GM12878 (cell line): ENCODE measurements around the gene COL27A1. TPM values are rescaled to one million over a fixed set of nuclear protein-coding genes. Genes with fewer than 3 reads are reported as not detected.

Experiments
- ATAC-seq: fragments of 200-7000 bp; cut with Tn5 transposase; 3 replicates; pipeline ENCODE4 v1.9.1; 2020; ENCODE audit warnings: mild to moderate bottlenecking, moderate library complexity
- BruUV-seq: library from RNA; stranded (reverse); fragments of 400-500 nt; replicated peaks from 2 replicates; lab custom pipeline; 2021; lab: Mats Ljungman, UMichigan
- CTCF ChIA-PET: fragments of 300-600 bp; sonication (Branson Sonifier 250); formaldehyde crosslinking; extraction: SDS; loops from one replicate; lab custom pipeline; 2021; ENCODE audit warnings: inconsistent platforms; lab: Yijun Ruan, JAX
- POLR2A ChIA-PET: fragments of 350-600 bp; formaldehyde crosslinking; extraction: SDS; loops from one replicate; lab custom pipeline; 2021; ENCODE audit warnings: inconsistent platforms; lab: Charles Lee
- RAD21 ChIA-PET: fragments of 300-600 bp; sonication (Branson Sonifier 250); formaldehyde crosslinking; loops from one replicate; lab custom pipeline; 2023; ENCODE audit warnings: antibody characterized with exemption; ENCODE audit not compliant: unreplicated experiment; lab: Charles Lee
- SMC1A ChIA-PET: fragments of 300-600 bp; sonication (Branson Sonifier 250); formaldehyde crosslinking; loops from one replicate; lab custom pipeline; 2023; ENCODE audit not compliant: unreplicated experiment, uncharacterized antibody; lab: Charles Lee
- DNase-seq: peaks from one replicate; pipeline ENCODE4 v3.0.0-alpha.2; 2011; ENCODE audit warnings: low read depth, low spot score
- FAIRE-seq: peaks from 3 replicates; lab custom pipeline; 2011; peaks lifted over from hg19 to GRCh38; lab: Jason Lieb, UNC
- H2AFZ ChIP-seq: 2 replicates; pipeline ENCODE4 v1.6.0; 2011; ENCODE audit warnings: low read depth, low read length, control low read depth; ENCODE audit not compliant: control insufficient read depth
- H3K27ac ChIP-seq: 2 replicates; pipeline ENCODE4 v1.5.1; 2011; ENCODE audit warnings: control low read depth; ENCODE audit not compliant: control insufficient read depth, insufficient read depth
- H3K27me3 ChIP-seq, 2 experiments: replicated peaks in 1 of 2; 2 replicates each; pipeline versions ENCODE4 v1.6.0 to v1.6.1; 2011; ENCODE audit warnings: low read length in 1 of 2; ENCODE audit not compliant: control insufficient read depth in 2 of 2, insufficient read depth in 2 of 2
- H3K36me3 ChIP-seq, 2 experiments: 2 replicates each; pipeline ENCODE4 v1.5.1; 2011; ENCODE audit warnings: low read length in 1 of 2; ENCODE audit not compliant: control insufficient read depth in 2 of 2, insufficient read depth in 2 of 2
- H3K4me1 ChIP-seq: 2 replicates; pipeline ENCODE4 v1.6.1; 2011; ENCODE audit warnings: mild to moderate bottlenecking, low read length, moderate library complexity, mixed read lengths; ENCODE audit not compliant: control insufficient read depth, insufficient read depth
- H3K4me2 ChIP-seq: 2 replicates; pipeline ENCODE4 v1.6.0; 2011; ENCODE audit warnings: control low read depth; ENCODE audit not compliant: control insufficient read depth, insufficient read depth
- H3K4me3 ChIP-seq: fragments of 200-600 bp; sonication (generic); 2 replicates; pipeline ENCODE4 v1.5.1; 2016
- H3K79me2 ChIP-seq: 2 replicates; pipeline ENCODE4 v1.6.0; 2011; ENCODE audit warnings: low read length; ENCODE audit not compliant: control insufficient read depth, insufficient read depth
- H3K9ac ChIP-seq: 2 replicates; pipeline ENCODE4 v1.8.0; 2011; ENCODE audit warnings: low read length, control low read depth, mixed read lengths; ENCODE audit not compliant: control insufficient read depth, insufficient read depth
- H3K9me3 ChIP-seq: replicated peaks from 3 replicates; pipeline ENCODE4 v1.5.1; 2011; ENCODE audit warnings: mild to moderate bottlenecking, low read length; ENCODE audit not compliant: control insufficient read depth, insufficient read depth
- H4K20me1 ChIP-seq: 2 replicates; pipeline ENCODE4 v1.6.0; 2011; ENCODE audit not compliant: control insufficient read depth, insufficient read depth
- ASH2L ChIP-seq: fragments of 300-600, 200-600 bp; sonication (generic); IDR thresholded peaks from 2 replicates; pipeline ENCODE4 v1.6.1; 2017; ENCODE audit warnings: low read depth, mild to moderate bottlenecking, borderline replicate concordance
- ATF7 ChIP-seq: fragments of 450-650 bp; IDR thresholded peaks from 2 replicates; pipeline ENCODE4 v1.6.1; 2016; ENCODE audit warnings: low read depth, mild to moderate bottlenecking
- BACH1 ChIP-seq: fragments of 450-650 bp; IDR thresholded peaks from 2 replicates; pipeline ENCODE4 v1.6.1; 2017; ENCODE audit warnings: mild to moderate bottlenecking, borderline replicate concordance
- CBX5 ChIP-seq: sonication (generic); IDR thresholded peaks from 2 replicates; pipeline ENCODE4 v1.6.1; 2016; ENCODE audit warnings: low read depth, moderate library complexity, mild to moderate bottlenecking, inconsistent platforms
- CHD1 ChIP-seq: IDR thresholded peaks from 2 replicates; pipeline ENCODE4 v1.6.1; 2012; ENCODE audit warnings: low read depth, low read length, improper control_type of control experiment
- JUNB ChIP-seq: IDR thresholded peaks from 2 replicates; pipeline ENCODE4 v1.6.1; 2016; ENCODE audit warnings: antibody characterized with exemption, mild to moderate bottlenecking
- MYC ChIP-seq: IDR thresholded peaks from 2 replicates; pipeline ENCODE4 v1.6.1; 2011; ENCODE audit warnings: mild to moderate bottlenecking, low read length, moderate library complexity, inconsistent platforms; ENCODE audit not compliant: insufficient read depth, insufficient replicate concordance, insufficient read length, severe bottlenecking
- NFYA ChIP-seq: IDR thresholded peaks from 2 replicates; pipeline ENCODE4 v1.6.1; 2011; ENCODE audit warnings: low read depth, mild to moderate bottlenecking, low read length, improper control_type of control experiment, borderline replicate concordance
- NR2C1 ChIP-seq: fragments of 450-650 bp; IDR thresholded peaks from 2 replicates; pipeline ENCODE4 v1.6.1; 2017; ENCODE audit warnings: antibody characterized with exemption, mild to moderate bottlenecking, moderate library complexity
- NR2C2 ChIP-seq: IDR thresholded peaks from 2 replicates; pipeline ENCODE4 v1.6.1; 2011; ENCODE audit warnings: borderline replicate concordance, low read depth; ENCODE audit not compliant: control insufficient read depth, insufficient read length
- RFX5 ChIP-seq: IDR thresholded peaks from 2 replicates; pipeline ENCODE4 v1.6.1; 2011; ENCODE audit warnings: low read depth, low read length, improper control_type of control experiment
- SRF ChIP-seq, 2 experiments: IDR thresholded peaks; 2 replicates each; pipeline ENCODE4 v1.6.1; 2011; ENCODE audit warnings: low read depth in 2 of 2, low read length in 2 of 2, mild to moderate bottlenecking in 1 of 2, moderate library complexity in 1 of 2
- TCF7 ChIP-seq: IDR thresholded peaks from 2 replicates; pipeline ENCODE4 v1.6.1; 2014; ENCODE audit warnings: antibody characterized with exemption, borderline replicate concordance
- ZNF622 ChIP-seq: fragments of 450-650 bp; IDR thresholded peaks from 2 replicates; pipeline ENCODE4 v1.6.1; 2017; ENCODE audit warnings: mild to moderate bottlenecking, inconsistent platforms
- ZSCAN29 ChIP-seq: fragments of 450-650 bp; IDR thresholded peaks from 2 replicates; pipeline ENCODE4 v1.6.1; 2017; ENCODE audit warnings: mild to moderate bottlenecking, moderate library complexity
- WGBS: methylation state at CpG from one replicate; pipeline ENCODE4 v1.1.6; 2016; ENCODE audit warnings: low lambda C conversion rate; ENCODE audit not compliant: insufficient replicate concordance, insufficient coverage; ENCODE audit errors: missing lambda C conversion rate; 5-methylcytosine and 5-hydroxymethylcytosine counted together
- in situ Hi-C: fragments of 300-500 bp; cut with MboI; formaldehyde crosslinking; loops from 9 replicates; pipeline ENCODE4 v1.14.3; 2018; ENCODE audit warnings: mixed read lengths
- intact Hi-C: fragments of 100-400 bp; cut with micrococcal nuclease; formaldehyde crosslinking; loops from one replicate; pipeline ENCODE4 v1.14.2; 2022; ENCODE audit not compliant: unreplicated experiment
- polyA plus RNA-seq, 11 experiments: library from polyadenylated mRNA; depleted of rRNA in 4 of 11; unstranded in 6 of 11; stranded (reverse) in 5 of 11; fragments of >200 nt; fragmentation: Nextera tagmentation in 4 of 11; fragmentation: Illumina TruSeq in 1 of 11; extraction: Ambion mirVana in 4 of 11; extraction: Trizol in 1 of 11; gene quantifications; 1 replicate in 1 of 11; 2 replicates in 10 of 11; pipeline versions ENCODE4 v1.2.1 to v1.2.3, GENCODE V29; 2011 to 2016; ENCODE audit warnings: inconsistent platforms in 2 of 11, missing spikeins in 2 of 11, low read depth in 1 of 11
- total RNA-seq, 4 experiments: library from RNA; depleted of rRNA in 3 of 4; stranded (reverse); fragments of >200 nt in 3 of 4; fragmentation: Illumina TruSeq in 1 of 4; extraction: Trizol in 1 of 4; gene quantifications; 2 replicates each; pipeline versions ENCODE4 v1.2.1 to v1.2.3, GENCODE V29; 2013 to 2021
- TF ChIP-seq, protein P1 (sequence below): fragments of 450-650 bp; IDR thresholded peaks from 2 replicates; pipeline ENCODE4 v1.6.1; 2017; ENCODE audit warnings: low read depth, mild to moderate bottlenecking, moderate library complexity

Gene COL27A1
- total and polyA plus RNA-seq, 10 of the 15 experiments (the other 5 are each of a cell fraction or from before 2014, with no cell fraction given): 0.10 TPM; not detected in 9

- no peak overlapping the region for H3K27ac ChIP-seq
- no peak overlapping the region for H3K4me2 ChIP-seq
- no TSS peak for BruUV-seq
- ChIA-PET CTCF (interaction anchor here (1.0 kb wide), 1 partner anchor 114 kb away, joined by 3 read pairs; no protein-coding TSS in a partner anchor), POLR2A (no interaction called here), RAD21 (interaction anchor here (0.5 kb wide), 1 partner anchor 838 kb away, joined by 3 read pairs; no protein-coding TSS in a partner anchor), SMC1A (no interaction called here)
- no peak for TF ChIP-seq CBX5
- TF ChIP-seq CHD1: no peak
- TF ChIP-seq NFYA: no peak
- FAIRE-seq: no peak
- no peaks in the 10 kb centered on the region for H3K9me3 ChIP-seq
- no peak overlapping the region for H3K4me3 ChIP-seq
- no peaks in the 10 kb centered on the region for H3K79me2 ChIP-seq
- DNase-seq: no peak
- H4K20me1 ChIP-seq: no peaks in the 10 kb centered on the region
- H3K4me1 ChIP-seq: no peaks in the 10 kb centered on the region
- H3K36me3 ChIP-seq: no peaks in the 10 kb centered on the region
- ATAC-seq: no peak
- intact Hi-C loops (no loop called here), in situ Hi-C loops (no loop called here)
- peaks cover 0 to 2% of the 10 kb centered on the region in 2 experiments; a peak in 3 of 4 replicates for H3K27me3 ChIP-seq
- no peak overlapping the region for H3K9ac ChIP-seq
- WGBS: 25% methylated on average over 11 of the region's 11 CpGs
- H2AFZ ChIP-seq: no peak overlapping the region
These were observed 21.4 kb downstream of the COL27A1 start for GRCh38 chr9:114176624-114177291.

GRCh38 chr9:114177423-114178064, 22.2 kb downstream of the COL27A1 start:
- Histone ChIP-seq H3K27ac (no peak overlapping the region), H3K4me2 (no peak overlapping the region), H3K4me1 (no peaks in the 10 kb centered on the region), H4K20me1 (no peaks in the 10 kb centered on the region), H3K4me3 (no peak overlapping the region), H2AFZ (no peak overlapping the region), H3K27me3 (peaks cover 0 to 4% of the 10 kb centered on the region in 2 experiments; a peak in 3 of 4 replicates), H3K9me3 (no peaks in the 10 kb centered on the region), H3K79me2 (no peaks in the 10 kb centered on the region), H3K36me3 (no peaks in the 10 kb centered on the region), H3K9ac (no peak overlapping the region)
- ChIA-PET POLR2A (no interaction called here), CTCF (interaction anchor here (1.0 kb wide), 1 partner anchor 113 kb away, joined by 3 read pairs; no protein-coding TSS in a partner anchor), RAD21 (no interaction called here), SMC1A (no interaction called here)
- FAIRE-seq: no peak
- BruUV-seq: no TSS peak
- no peak for ATAC-seq
- no peak for DNase-seq
- in situ Hi-C loops: no loop called here
- intact Hi-C loops: no loop called here
- WGBS: 15% methylated on average over 6 of the region's 6 CpGs
- TF ChIP-seq MYC (no peak), CBX5 (no peak), NR2C2 (no peak), ATF7 (no peak), RFX5 (no peak), BACH1 (no peak), TCF7 (no peak), ZSCAN29 (no peak), SRF (IDR thresholded peaks at IDR 0.05; ENCODE audit: low read depth in 2 of 2, low read length in 2 of 2) (no peak), JUNB (no peak), NR2C1 (no peak), ZNF622 (no peak), ASH2L (no peak)
- TF ChIP-seq, protein P1, sequence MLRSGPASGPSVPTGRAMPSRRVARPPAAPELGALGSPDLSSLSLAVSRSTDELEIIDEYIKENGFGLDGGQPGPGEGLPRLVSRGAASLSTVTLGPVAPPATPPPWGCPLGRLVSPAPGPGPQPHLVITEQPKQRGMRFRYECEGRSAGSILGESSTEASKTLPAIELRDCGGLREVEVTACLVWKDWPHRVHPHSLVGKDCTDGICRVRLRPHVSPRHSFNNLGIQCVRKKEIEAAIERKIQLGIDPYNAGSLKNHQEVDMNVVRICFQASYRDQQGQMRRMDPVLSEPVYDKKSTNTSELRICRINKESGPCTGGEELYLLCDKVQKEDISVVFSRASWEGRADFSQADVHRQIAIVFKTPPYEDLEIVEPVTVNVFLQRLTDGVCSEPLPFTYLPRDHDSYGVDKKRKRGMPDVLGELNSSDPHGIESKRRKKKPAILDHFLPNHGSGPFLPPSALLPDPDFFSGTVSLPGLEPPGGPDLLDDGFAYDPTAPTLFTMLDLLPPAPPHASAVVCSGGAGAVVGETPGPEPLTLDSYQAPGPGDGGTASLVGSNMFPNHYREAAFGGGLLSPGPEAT: no peak
